ENCODE measurements around the gene LCAT. TPM values are rescaled to one million over a fixed set of nuclear protein-coding genes. Genes with fewer than 3 reads are reported as not detected.

Gene LCAT
- total and polyA plus RNA-seq, 9 of the 15 experiments (the other 6 are each of a cell fraction or from before 2014, with no cell fraction given): 0.46 to 21.0 (median 5.0) TPM

- TF ChIP-seq CCNT2 (IDR thresholded peaks at IDR 0.05; ENCODE audit: borderline replicate concordance, extremely low read depth, insufficient read length, low read depth, low read length): peak; percentile 83
- peak; percentile 60; the same call in 1 of the 2 replicates for TF ChIP-seq ARID1B (IDR thresholded peaks at IDR 0.05)
- TF ChIP-seq ARID3A (IDR thresholded peaks at IDR 0.05; ENCODE audit: borderline replicate concordance, low read depth, low read length): no peak
- TF ChIP-seq TRIM28 (IDR thresholded peaks at IDR 0.05): no peak
- no peak for TF ChIP-seq NCOA4 (IDR thresholded peaks at IDR 0.05; ENCODE audit: partially characterized antibody)
- no peak for TF ChIP-seq CEBPZ (IDR thresholded peaks at IDR 0.05; ENCODE audit: borderline replicate concordance, low read depth, low read length)
- no peak for TF ChIP-seq MCM2 (IDR thresholded peaks at IDR 0.05; ENCODE audit: low read depth)
- peak; percentile 63 for TF ChIP-seq ZBTB7A (IDR thresholded peaks at IDR 0.05; ENCODE audit: borderline replicate concordance, control insufficient read depth, low read depth, low read length)
- no peak for TF ChIP-seq POLR3G (IDR thresholded peaks at IDR 0.05; ENCODE audit: extremely low read depth, insufficient read length, insufficient replicate concordance)
- no peak for TF ChIP-seq DLX4 (CRISPR knock-in tag; IDR thresholded peaks at IDR 0.05)
- TF ChIP-seq ZFP30 (CRISPR knock-in tag; IDR thresholded peaks at IDR 0.05; ENCODE audit: borderline replicate concordance): no peak
- TF ChIP-seq NBN (IDR thresholded peaks at IDR 0.05; ENCODE audit: low read depth): peak; percentile 84; the same call in 1 of the 2 replicates
- peak; percentile 83 for TF ChIP-seq CXXC5 (CRISPR knock-in tag; IDR thresholded peaks at IDR 0.05)
- no peak for TF ChIP-seq PATZ1 (CRISPR knock-in tag; IDR thresholded peaks at IDR 0.05; ENCODE audit: borderline replicate concordance)
- TF ChIP-seq HMG20B (CRISPR knock-in tag; IDR thresholded peaks at IDR 0.05): no peak
- no peak for TF ChIP-seq CHCHD3 (CRISPR knock-in tag; IDR thresholded peaks at IDR 0.05)
- TF ChIP-seq ZNF212 (CRISPR knock-in tag; IDR thresholded peaks at IDR 0.05): 0 out of 2 replicates have a peak, but pooled peaks have one; percentile 73
- peak; percentile 86 for TF ChIP-seq ZNF583 (CRISPR knock-in tag; IDR thresholded peaks at IDR 0.05)
- no peak for TF ChIP-seq NELFE (IDR thresholded peaks at IDR 0.05; ENCODE audit: insufficient read depth, insufficient read length)
- 0 out of 2 replicates have a peak, but pooled peaks have one; percentile 60 for TF ChIP-seq OTX1 (CRISPR knock-in tag; IDR thresholded peaks at IDR 0.05)
Measured at GRCh38 chr16:67993207-67994039, 49.5 kb upstream of the LCAT start (continued).
